HepG2 (cell line): ENCODE measurements around the gene TAS2R50. TPM values are rescaled to one million over a fixed set of nuclear protein-coding genes. Genes with fewer than 3 reads are reported as not detected.

Experiments used
- ATAC-seq: fragments of 200-7000 bp; cut with Tn5 transposase; 3 replicates; pipeline ENCODE4 v1.9.1; 2020; ENCODE audit warnings: mild to moderate bottlenecking, moderate library complexity
- BruUV-seq: library from RNA; stranded (reverse); fragments of 400-500 nt; replicated peaks from 2 replicates; lab custom pipeline; 2021; lab: Mats Ljungman, UMichigan
- CTCF ChIA-PET: fragments of 300-600 bp; formaldehyde crosslinking; extraction: SDS; loops from one replicate; lab custom pipeline; 2021; ENCODE audit warnings: low total read pairs, inconsistent platforms, low intra/inter-chr PET ratio; lab: Yijun Ruan, JAX
- POLR2A ChIA-PET: fragments of 350-600 bp; sonication (Branson Sonifier 250); formaldehyde crosslinking; loops from one replicate; lab custom pipeline; 2020; ENCODE audit warnings: antibody characterized with exemption, inconsistent platforms; lab: Yijun Ruan, JAX
- DNase-seq: peaks from one replicate; pipeline ENCODE4 v3.0.0-alpha.2; 2015; ENCODE audit warnings: low spot score
- FAIRE-seq: peaks from 3 replicates; lab custom pipeline; 2011; peaks lifted over from hg19 to GRCh38; lab: Jason Lieb, UNC
- H2AFZ ChIP-seq: one replicate; pipeline ENCODE4 v1.6.1; 2011; ENCODE audit warnings: low read length, inconsistent platforms
- H3K27ac ChIP-seq: fragments of 300-600 bp; 3 replicates; pipeline ENCODE4 v1.8.0; 2011; ENCODE audit warnings: mixed run types, mild to moderate bottlenecking, mixed read lengths, low read length, inconsistent platforms; ENCODE audit not compliant: insufficient read depth; ENCODE audit errors: extremely low read length
- H3K27me3 ChIP-seq, 2 experiments: fragments of 200-600 bp in 1 of 2; 2 replicates in 1 of 2; 3 replicates in 1 of 2; pipeline versions ENCODE4 v1.6.0 to v1.8.0; 2011; ENCODE audit warnings: low read length in 2 of 2, mild to moderate bottlenecking in 2 of 2, moderate library complexity in 2 of 2, inconsistent platforms in 1 of 2; ENCODE audit not compliant: insufficient read depth in 2 of 2, control insufficient read depth in 1 of 2
- H3K36me3 ChIP-seq, 2 experiments: fragments of 200-600 bp in 1 of 2; replicated peaks in 1 of 2; 2 replicates in 1 of 2; 3 replicates in 1 of 2; pipeline versions ENCODE4 v1.5.1 to v1.8.0; 2011; ENCODE audit warnings: low read length in 2 of 2, inconsistent platforms in 1 of 2; ENCODE audit not compliant: insufficient read depth in 2 of 2, control insufficient read depth in 1 of 2
- H3K4me1 ChIP-seq: 2 replicates; pipeline ENCODE4 v1.5.1; 2012; ENCODE audit warnings: low read length, inconsistent platforms; ENCODE audit not compliant: insufficient read depth
- H3K4me2 ChIP-seq: 2 replicates; pipeline ENCODE4 v1.6.0; 2011; ENCODE audit warnings: low read depth, low read length, inconsistent platforms
- H3K4me3 ChIP-seq, 3 experiments: fragments of 200-600 bp in 1 of 3; sonication (generic), shearing (Covaris generic) in 1 of 3; replicated peaks in 1 of 3; 2 replicates each; pipeline ENCODE4 v1.5.1; 2011 to 2016; ENCODE audit warnings: low read length in 3 of 3, inconsistent platforms in 2 of 3, low read depth in 2 of 3, mild to moderate bottlenecking in 2 of 3, control low read depth in 1 of 3, mixed read lengths in 1 of 3; ENCODE audit not compliant: insufficient read depth in 1 of 3
- H3K79me2 ChIP-seq: one replicate; pipeline ENCODE4 v1.6.1; 2011; ENCODE audit warnings: low read length, inconsistent platforms; ENCODE audit not compliant: insufficient read depth
- H3K9ac ChIP-seq: 2 replicates; pipeline ENCODE4 v1.6.0; 2011; ENCODE audit warnings: mild to moderate bottlenecking, low read depth, low read length, inconsistent platforms; ENCODE audit not compliant: insufficient read depth
- H3K9me3 ChIP-seq: 2 replicates; pipeline ENCODE4 v1.5.1; 2012; ENCODE audit warnings: mild to moderate bottlenecking, low read length
- H4K20me1 ChIP-seq: 2 replicates; pipeline ENCODE4 v1.6.0; 2011; ENCODE audit warnings: inconsistent platforms, mild to moderate bottlenecking, low read length, moderate library complexity; ENCODE audit not compliant: insufficient read depth
- AHR ChIP-seq: IDR thresholded peaks from 2 replicates; pipeline ENCODE4 v1.6.1; 2018; ENCODE audit warnings: missing genetic modification reagents, missing compliant biosample characterization
- KAT2B ChIP-seq: fragments of 150-350 bp; IDR thresholded peaks from 2 replicates; pipeline ENCODE4 v1.6.1; 2014; ENCODE audit warnings: low read depth, low read length, borderline replicate concordance
- NONO ChIP-seq, 2 experiments: fragments of 450-650 bp in 1 of 2; sonication (generic) in 1 of 2; formaldehyde crosslinking in 1 of 2; IDR thresholded peaks in 1 of 2; conservative IDR thresholded peaks in 1 of 2; 2 replicates each; pipeline versions ENCODE4 v1.6.1 to v1.8.0; 2017 to 2022; ENCODE audit warnings: mild to moderate bottlenecking in 1 of 2, missing genetic modification reagents in 1 of 2, moderate library complexity in 1 of 2
- PPARG ChIP-seq: conservative IDR thresholded peaks from 2 replicates; pipeline ENCODE4 v1.6.1; 2016; ENCODE audit warnings: missing biosample characterization, missing genetic modification reagents
- RAD21 ChIP-seq: fragments of 450-650 bp; formaldehyde crosslinking; IDR thresholded peaks from 2 replicates; pipeline ENCODE4 v1.5.0; 2020; ENCODE audit warnings: mild to moderate bottlenecking
- SETDB1 ChIP-seq: sonication (generic); formaldehyde crosslinking; IDR thresholded peaks from 2 replicates; pipeline ENCODE4 v1.5.1; 2020; ENCODE audit warnings: missing genetic modification reagents, mild to moderate bottlenecking, borderline replicate concordance
- SOX5 ChIP-seq: IDR thresholded peaks from 2 replicates; pipeline ENCODE4 v1.6.1; 2016; ENCODE audit warnings: borderline replicate concordance
- TBX3 ChIP-seq: fragments of 450-650 bp; IDR thresholded peaks from 2 replicates; pipeline ENCODE4 v1.6.1; 2017; ENCODE audit warnings: antibody characterized with exemption, mild to moderate bottlenecking, inconsistent platforms, borderline replicate concordance
- YY1 ChIP-seq: IDR thresholded peaks from 2 replicates; pipeline ENCODE4 v1.6.1; 2011; ENCODE audit warnings: low read length, low read depth, moderate library complexity, mild to moderate bottlenecking; ENCODE audit not compliant: insufficient read depth, insufficient replicate concordance
- ZNF20 ChIP-seq: sonication (generic); formaldehyde crosslinking; IDR thresholded peaks from 2 replicates; pipeline ENCODE4 v1.4.0; 2020; ENCODE audit warnings: mild to moderate bottlenecking, moderate library complexity, missing genetic modification reagents
- ZNF569 ChIP-seq: sonication (generic); formaldehyde crosslinking; IDR thresholded peaks from 2 replicates; pipeline ENCODE4 v1.5.0; 2020; ENCODE audit warnings: mild to moderate bottlenecking, missing genetic modification reagents, moderate library complexity, borderline replicate concordance
- ZNF720 ChIP-seq: sonication (generic); formaldehyde crosslinking; IDR thresholded peaks from 2 replicates; pipeline ENCODE4 v1.4.0; 2020; ENCODE audit warnings: missing genetic modification reagents
- ZNF724P ChIP-seq: sonication (generic); formaldehyde crosslinking; IDR thresholded peaks from 2 replicates; pipeline ENCODE4 v1.8.0; 2022; ENCODE audit warnings: missing genetic modification reagents, borderline replicate concordance
- ZNF75D ChIP-seq: sonication (generic); formaldehyde crosslinking; IDR thresholded peaks from 2 replicates; pipeline ENCODE4 v1.8.1; 2023; ENCODE audit warnings: missing genetic modification reagents, mild to moderate bottlenecking, borderline replicate concordance
- WGBS: methylation state at CpG from one replicate; pipeline ENCODE4 v1.1.6; 2017; ENCODE audit warnings: low lambda C conversion rate; 5-methylcytosine and 5-hydroxymethylcytosine counted together
- in situ Hi-C: cut with HindIII; loops from 2 replicates; pipeline ENCODE4 v1.10.0; 2017; ENCODE audit warnings: low pct_unique_long_range_greater_than_20kb; ENCODE audit not compliant: extremely low pct_ligation_motif_present
- intact Hi-C: fragments of 100-400 bp; cut with micrococcal nuclease; formaldehyde crosslinking; loops from one replicate; pipeline ENCODE4 v1.10.0; 2022; ENCODE audit not compliant: unreplicated experiment
- polyA plus RNA-seq, 8 experiments: library from polyadenylated mRNA; depleted of rRNA in 3 of 8; stranded (reverse) in 7 of 8; unstranded in 1 of 8; fragments of >200 nt; fragmentation: Illumina TruSeq in 4 of 8; extraction: Trizol in 4 of 8; gene quantifications; 2 replicates each; pipeline versions ENCODE4 v1.2.1 to v1.2.3, GENCODE V29; 2011 to 2016; ENCODE audit warnings: low read depth in 4 of 8, missing spikeins in 1 of 8, mixed read lengths in 1 of 8; ENCODE audit not compliant: insufficient read depth in 1 of 8
- total RNA-seq, 5 experiments: library from RNA; depleted of rRNA; stranded (reverse); fragments of >200 nt; fragmentation: Illumina TruSeq; extraction: Trizol; gene quantifications; 2 replicates each; pipeline ENCODE4 v1.2.3, GENCODE V29; 2016; ENCODE audit warnings: low read depth in 1 of 5
- TF ChIP-seq, protein P1 (sequence below): sonication (generic); formaldehyde crosslinking; IDR thresholded peaks from 2 replicates; pipeline ENCODE4 v1.4.0; 2020; ENCODE audit warnings: mild to moderate bottlenecking, missing genetic modification reagents
- TF ChIP-seq, protein P2 (sequence below): sonication (generic); formaldehyde crosslinking; conservative IDR thresholded peaks from 2 replicates; pipeline ENCODE4 v1.4.0; 2020; ENCODE audit warnings: missing genetic modification reagents
- TF ChIP-seq, protein P3 (sequence below): sonication (generic); formaldehyde crosslinking; IDR thresholded peaks from 2 replicates; pipeline ENCODE4 v1.5.0; 2020; ENCODE audit warnings: missing genetic modification reagents
- TF ChIP-seq, protein P4 (sequence below): sonication (generic); formaldehyde crosslinking; IDR thresholded peaks from 2 replicates; pipeline ENCODE4 v1.4.0; 2020; ENCODE audit warnings: missing genetic modification reagents

TAS2R50 gene
- total and polyA plus RNA-seq, 2 of the 13 experiments (the other 11 are each of a cell fraction or from before 2014, with no cell fraction given), result 0.17 to 2.2 TPM

DNA sequence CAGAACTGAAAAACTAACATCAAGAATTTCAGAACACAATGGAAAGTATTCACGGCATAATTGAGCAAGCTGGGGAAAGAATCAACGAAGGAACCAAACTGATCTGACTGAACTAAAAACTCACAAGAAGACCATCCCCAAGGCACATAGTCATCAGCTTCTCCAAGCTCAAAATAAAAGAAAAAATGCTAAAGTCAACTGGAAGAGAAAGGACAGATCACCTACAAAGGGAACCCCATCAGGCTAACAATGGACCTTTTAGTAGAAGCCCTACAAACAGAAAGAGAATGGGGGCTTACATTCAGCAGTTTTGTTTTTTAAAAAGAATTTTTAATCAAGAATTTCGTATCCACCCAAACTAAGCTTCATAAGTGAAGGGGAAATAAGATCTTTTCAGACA, 11.7 kb downstream of the TAS2R50 start (continued):
- TF ChIP-seq NONO (IDR thresholded peaks at IDR 0.05), result no peak
- TF ChIP-seq NONO (CRISPR knock-in tag; conservative IDR thresholded peaks at IDR 0.05), result no peak
- TF ChIP-seq ZNF75D, result no peak
- TF ChIP-seq, protein P1, sequence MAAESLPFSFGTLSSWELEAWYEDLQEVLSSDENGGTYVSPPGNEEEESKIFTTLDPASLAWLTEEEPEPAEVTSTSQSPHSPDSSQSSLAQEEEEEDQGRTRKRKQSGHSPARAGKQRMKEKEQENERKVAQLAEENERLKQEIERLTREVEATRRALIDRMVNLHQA, result no peak
- no peak for TF ChIP-seq KAT2B
- TF ChIP-seq, protein P2, sequence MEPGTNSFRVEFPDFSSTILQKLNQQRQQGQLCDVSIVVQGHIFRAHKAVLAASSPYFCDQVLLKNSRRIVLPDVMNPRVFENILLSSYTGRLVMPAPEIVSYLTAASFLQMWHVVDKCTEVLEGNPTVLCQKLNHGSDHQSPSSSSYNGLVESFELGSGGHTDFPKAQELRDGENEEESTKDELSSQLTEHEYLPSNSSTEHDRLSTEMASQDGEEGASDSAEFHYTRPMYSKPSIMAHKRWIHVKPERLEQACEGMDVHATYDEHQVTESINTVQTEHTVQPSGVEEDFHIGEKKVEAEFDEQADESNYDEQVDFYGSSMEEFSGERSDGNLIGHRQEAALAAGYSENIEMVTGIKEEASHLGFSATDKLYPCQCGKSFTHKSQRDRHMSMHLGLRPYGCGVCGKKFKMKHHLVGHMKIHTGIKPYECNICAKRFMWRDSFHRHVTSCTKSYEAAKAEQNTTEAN (CRISPR knock-in tag), result no peak

DNA sequence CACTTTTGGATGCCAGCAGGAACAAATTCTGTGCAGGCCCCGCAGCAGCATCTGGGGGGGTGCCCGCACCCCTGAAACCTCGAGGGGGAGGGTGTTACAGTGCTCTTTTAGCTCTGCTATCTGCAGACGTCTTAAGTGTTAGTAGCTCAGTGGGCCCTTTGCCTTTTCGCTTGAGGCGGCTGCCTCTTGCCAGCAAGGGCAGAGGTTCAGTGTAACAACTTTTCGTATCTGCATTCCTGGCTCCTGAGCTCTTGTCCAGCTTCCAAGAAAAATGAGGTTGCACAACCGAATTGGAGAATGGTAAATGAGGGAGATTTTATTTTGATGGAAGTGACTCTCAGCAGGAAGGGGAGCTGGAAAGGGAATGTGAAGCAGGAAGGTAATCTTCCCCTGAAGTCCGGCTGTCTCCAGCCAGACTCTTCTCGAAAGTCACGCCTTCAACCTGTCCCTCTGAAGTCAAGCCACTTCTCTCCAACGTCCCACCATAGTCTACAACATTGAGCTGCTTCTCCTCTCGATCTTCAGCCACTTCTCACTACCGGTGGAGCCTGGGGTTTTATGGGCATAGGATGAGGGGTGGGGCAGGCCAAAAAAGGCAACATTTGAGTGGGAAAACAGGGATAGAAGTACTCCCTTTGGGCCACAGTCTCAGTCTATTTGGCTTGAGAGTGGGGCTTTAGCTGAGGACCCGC, 17.8 kb downstream of the TAS2R50 start:
- Histone ChIP-seq H3K4me1 (no peaks in the 10 kb centered on the region), H2AFZ (no peak overlapping the region), H3K4me2 (no peak overlapping the region), H4K20me1 (no peaks in the 10 kb centered on the region), H3K27me3 (no peaks in the 10 kb centered on the region), H3K4me3 (no peak overlapping the region), H3K9ac (no peak overlapping the region), H3K36me3 (peaks cover 0 to 4% of the 10 kb centered on the region in 2 experiments; a peak in 1 of 5 replicates), H3K79me2 (no peaks in the 10 kb centered on the region), H3K9me3 (no peaks in the 10 kb centered on the region), H3K27ac (no peak overlapping the region)
- TF ChIP-seq ZNF569 (CRISPR knock-in tag) (no peak), TBX3 (no peak), AHR (CRISPR knock-in tag) (no peak), SOX5 (CRISPR knock-in tag) (no peak), YY1 (no peak), RAD21 (CRISPR knock-in tag) (no peak), ZNF724P (CRISPR knock-in tag) (no peak), PPARG (CRISPR knock-in tag) (no peak), ZNF720 (CRISPR knock-in tag) (no peak), ZNF20 (CRISPR knock-in tag) (no peak), SETDB1 (CRISPR knock-in tag) (no peak)
- TF ChIP-seq, protein P3, sequence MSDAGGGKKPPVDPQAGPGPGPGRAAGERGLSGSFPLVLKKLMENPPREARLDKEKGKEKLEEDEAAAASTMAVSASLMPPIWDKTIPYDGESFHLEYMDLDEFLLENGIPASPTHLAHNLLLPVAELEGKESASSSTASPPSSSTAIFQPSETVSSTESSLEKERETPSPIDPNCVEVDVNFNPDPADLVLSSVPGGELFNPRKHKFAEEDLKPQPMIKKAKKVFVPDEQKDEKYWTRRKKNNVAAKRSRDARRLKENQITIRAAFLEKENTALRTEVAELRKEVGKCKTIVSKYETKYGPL (CRISPR knock-in tag), result no peak
- TF ChIP-seq, protein P4, sequence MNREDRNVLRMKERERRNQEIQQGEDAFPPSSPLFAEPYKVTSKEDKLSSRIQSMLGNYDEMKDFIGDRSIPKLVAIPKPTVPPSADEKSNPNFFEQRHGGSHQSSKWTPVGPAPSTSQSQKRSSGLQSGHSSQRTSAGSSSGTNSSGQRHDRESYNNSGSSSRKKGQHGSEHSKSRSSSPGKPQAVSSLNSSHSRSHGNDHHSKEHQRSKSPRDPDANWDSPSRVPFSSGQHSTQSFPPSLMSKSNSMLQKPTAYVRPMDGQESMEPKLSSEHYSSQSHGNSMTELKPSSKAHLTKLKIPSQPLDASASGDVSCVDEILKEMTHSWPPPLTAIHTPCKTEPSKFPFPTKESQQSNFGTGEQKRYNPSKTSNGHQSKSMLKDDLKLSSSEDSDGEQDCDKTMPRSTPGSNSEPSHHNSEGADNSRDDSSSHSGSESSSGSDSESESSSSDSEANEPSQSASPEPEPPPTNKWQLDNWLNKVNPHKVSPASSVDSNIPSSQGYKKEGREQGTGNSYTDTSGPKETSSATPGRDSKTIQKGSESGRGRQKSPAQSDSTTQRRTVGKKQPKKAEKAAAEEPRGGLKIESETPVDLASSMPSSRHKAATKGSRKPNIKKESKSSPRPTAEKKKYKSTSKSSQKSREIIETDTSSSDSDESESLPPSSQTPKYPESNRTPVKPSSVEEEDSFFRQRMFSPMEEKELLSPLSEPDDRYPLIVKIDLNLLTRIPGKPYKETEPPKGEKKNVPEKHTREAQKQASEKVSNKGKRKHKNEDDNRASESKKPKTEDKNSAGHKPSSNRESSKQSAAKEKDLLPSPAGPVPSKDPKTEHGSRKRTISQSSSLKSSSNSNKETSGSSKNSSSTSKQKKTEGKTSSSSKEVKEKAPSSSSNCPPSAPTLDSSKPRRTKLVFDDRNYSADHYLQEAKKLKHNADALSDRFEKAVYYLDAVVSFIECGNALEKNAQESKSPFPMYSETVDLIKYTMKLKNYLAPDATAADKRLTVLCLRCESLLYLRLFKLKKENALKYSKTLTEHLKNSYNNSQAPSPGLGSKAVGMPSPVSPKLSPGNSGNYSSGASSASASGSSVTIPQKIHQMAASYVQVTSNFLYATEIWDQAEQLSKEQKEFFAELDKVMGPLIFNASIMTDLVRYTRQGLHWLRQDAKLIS (CRISPR knock-in tag), result no peak
- ATAC-seq (no peak), DNase-seq (no peak), FAIRE-seq (no peak)
- intact Hi-C loops (no loop called here), in situ Hi-C loops (no loop called here)
- BruUV-seq, result no TSS peak
- 98% methylated on average over 15 of the region's 15 CpGs for WGBS
- ChIA-PET POLR2A (no interaction called here), CTCF (no interaction called here)
